ENCODE results near the gene OBSCN.
"Not testable (repeated sequence)": the region's sequence is repeated elsewhere in the genome, so short reads cannot be mapped to it uniquely, and the experiment has no call there.

The OBSCN gene

GRCh38 chr1:228188249-228188648 lies 19.6 kb upstream of the OBSCN start:
- not testable (repeated sequence) for DNase-seq

- DNase-seq, result no peak
These were observed 17.7 kb upstream of the OBSCN start for GRCh38 chr1:228190182-228190581.

GRCh38 chr1:228190778-228191177 lies 17.1 kb upstream of the OBSCN start:
- DNase-seq, result no peak

- no peak for DNase-seq
These were observed 13.4 kb upstream of the OBSCN start for GRCh38 chr1:228194436-228194835.

GRCh38 chr1:228194921-228195812 lies 12.7 kb upstream of the OBSCN start:
- no peak for DNase-seq

GRCh38 chr1:228197555-228198147 lies 10.2 kb upstream of the OBSCN start:
- no peak for DNase-seq

GRCh38 chr1:228198977-228199590 lies 8.8 kb upstream of the OBSCN start:
- DNase-seq, result no peak

- DNase-seq, result no peak
These were observed 2.9 kb upstream of the OBSCN start for GRCh38 chr1:228204958-228205357.

- no peak for DNase-seq
These were observed 2.1 kb upstream of the OBSCN start for GRCh38 chr1:228205526-228206436.

- no peak for DNase-seq
These were observed 1.1 kb upstream of the OBSCN start for GRCh38 chr1:228206582-228207351.

GRCh38 chr1:228207381-228207810 lies 448 bp upstream of the OBSCN start:
- no peak for DNase-seq

- no peak for DNase-seq
These were observed 1.1 kb downstream of the OBSCN start for GRCh38 chr1:228208831-228209551.

GRCh38 chr1:228209657-228210056 lies 1.8 kb downstream of the OBSCN start:
- DNase-seq, result no peak

GRCh38 chr1:228210076-228210651 lies 2.3 kb downstream of the OBSCN start:
- no peak for DNase-seq

GRCh38 chr1:228210712-228211530 lies 3.1 kb downstream of the OBSCN start:
- DNase-seq, result no peak

GRCh38 chr1:228211531-228212414 lies 3.9 kb downstream of the OBSCN start:
- DNase-seq, result no peak

- no peak for DNase-seq
These were observed 4.6 kb downstream of the OBSCN start for GRCh38 chr1:228212415-228212965.

All from T-helper 9 cell (primary cell).